Activated T-cell treated with anti-CD3 and anti-CD28 coated beads for 4 hours (primary cell): Measurements from ENCODE around the gene ARMH3.
"Not testable (repeated sequence)": the region's sequence is repeated elsewhere in the genome, so short reads cannot be mapped to it uniquely, and the experiment has no call there.

ENCODE experiments used
- DNase-seq: peaks from one replicate; pipeline ENCODE4 v3.0.0-alpha.2; 2020

ARMH3 gene

DNA sequence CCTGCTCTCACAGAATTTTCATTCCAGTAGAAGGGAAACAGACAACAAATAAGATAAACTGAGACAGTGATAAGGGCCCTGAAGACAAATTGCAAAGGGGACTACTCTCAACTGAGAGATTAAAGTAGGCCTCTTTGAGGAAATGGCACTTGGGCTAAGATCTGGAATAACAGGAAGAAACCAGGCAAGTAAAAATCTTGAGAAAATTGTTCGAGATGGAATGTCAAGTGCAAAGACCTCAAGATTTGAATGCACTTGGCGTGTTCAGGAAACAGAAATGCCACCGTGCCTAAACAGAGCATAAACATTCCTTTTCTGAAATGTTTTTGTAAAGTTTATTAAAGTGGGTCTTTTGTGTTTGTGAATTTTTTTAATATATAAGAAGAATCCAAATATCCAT, 10.7 kb downstream of the ARMH3 start:
- no peak for DNase-seq

DNA sequence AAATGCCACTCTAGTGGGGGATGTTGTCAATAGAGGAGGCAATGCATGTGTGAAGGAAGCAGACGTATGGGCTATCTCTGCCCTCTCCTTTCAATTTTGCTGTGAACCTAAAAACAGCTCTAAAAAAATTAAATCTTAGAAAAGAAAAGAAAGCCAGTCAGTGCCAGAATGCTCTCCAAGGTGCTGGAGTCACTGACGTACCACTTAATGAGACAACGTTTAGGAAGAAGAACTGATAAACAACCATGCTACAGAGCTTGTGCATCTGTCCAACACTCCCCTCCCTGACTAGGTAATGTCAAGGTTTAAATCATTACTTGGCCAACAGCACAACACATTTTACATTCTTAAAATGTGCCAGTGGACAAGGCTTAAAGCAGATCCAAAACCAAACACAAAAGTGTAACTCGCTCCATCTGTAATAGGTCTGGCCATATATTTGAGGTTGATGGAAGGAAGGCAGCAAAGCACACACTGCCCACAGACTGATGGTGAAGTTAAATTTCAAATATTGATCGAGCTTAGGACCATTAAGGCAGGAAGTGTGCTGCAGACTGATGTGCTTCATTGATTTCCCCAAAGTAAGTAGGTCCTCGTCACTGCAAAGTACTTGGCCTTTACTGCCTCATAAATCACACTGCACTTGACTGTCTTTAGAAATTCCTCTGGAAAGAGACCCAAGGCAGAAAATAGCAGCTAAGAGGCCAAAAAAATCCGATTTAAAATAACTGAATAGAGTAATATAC, 15.5 kb downstream of the ARMH3 start:
- DNase-seq = no peak

GRCh38 chr10:102038410-102038809, 17.6 kb downstream of the ARMH3 start:
- DNase-seq = no peak

- DNase-seq = not testable (repeated sequence)
Observed at GRCh38 chr10:102035807-102036206, 20.2 kb downstream of the ARMH3 start.

DNA sequence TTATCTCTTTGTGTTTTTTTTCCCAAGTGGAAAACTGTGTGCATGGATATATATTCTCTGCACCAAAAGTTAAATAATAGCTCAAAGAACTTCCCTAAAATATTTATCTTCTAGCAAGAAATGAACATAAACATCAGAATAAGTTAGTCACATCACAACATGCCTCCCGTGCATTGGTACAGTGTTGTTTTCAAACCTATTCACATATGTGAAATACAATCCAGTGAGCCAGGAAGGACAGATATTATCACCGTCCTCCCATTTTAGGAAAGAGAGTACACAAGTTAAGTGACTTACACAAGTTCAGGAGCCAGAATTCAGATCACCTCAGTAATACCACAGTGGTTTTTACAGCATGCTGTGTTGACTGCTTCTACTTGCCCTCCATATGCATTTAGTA, 22.2 kb downstream of the ARMH3 start:
- no peak for DNase-seq

- DNase-seq = no peak
Observed at GRCh38 chr10:102027261-102027660, 28.7 kb downstream of the ARMH3 start.

- no peak for DNase-seq
Observed at GRCh38 chr10:102024799-102025198, 31.2 kb downstream of the ARMH3 start.

- no peak for DNase-seq
Observed at GRCh38 chr10:102020938-102021337, 35.0 kb downstream of the ARMH3 start.

GRCh38 chr10:102017295-102017694, 38.7 kb downstream of the ARMH3 start:
- no peak for DNase-seq

GRCh38 chr10:102016416-102016815, 39.6 kb downstream of the ARMH3 start:
- no peak for DNase-seq

DNA sequence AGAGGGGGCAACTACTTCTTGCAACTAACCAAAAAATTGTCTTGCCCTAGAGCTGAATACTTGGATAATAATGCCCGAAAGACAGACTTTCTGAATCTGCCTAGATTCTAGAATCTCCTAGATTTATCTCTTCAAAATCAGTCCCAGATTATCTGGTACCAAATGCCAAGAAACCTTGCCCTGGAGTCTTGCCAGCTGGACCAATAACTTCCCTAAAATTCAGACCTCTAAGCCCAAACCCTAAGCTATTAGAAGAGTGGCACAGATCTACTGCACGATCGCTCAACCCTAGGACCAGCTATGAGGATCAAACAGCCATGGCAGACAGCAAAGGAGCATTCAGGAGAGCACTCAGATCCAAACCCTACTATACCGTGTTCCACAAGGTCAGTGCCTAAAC, 45.0 kb downstream of the ARMH3 start:
- no peak for DNase-seq

DNA sequence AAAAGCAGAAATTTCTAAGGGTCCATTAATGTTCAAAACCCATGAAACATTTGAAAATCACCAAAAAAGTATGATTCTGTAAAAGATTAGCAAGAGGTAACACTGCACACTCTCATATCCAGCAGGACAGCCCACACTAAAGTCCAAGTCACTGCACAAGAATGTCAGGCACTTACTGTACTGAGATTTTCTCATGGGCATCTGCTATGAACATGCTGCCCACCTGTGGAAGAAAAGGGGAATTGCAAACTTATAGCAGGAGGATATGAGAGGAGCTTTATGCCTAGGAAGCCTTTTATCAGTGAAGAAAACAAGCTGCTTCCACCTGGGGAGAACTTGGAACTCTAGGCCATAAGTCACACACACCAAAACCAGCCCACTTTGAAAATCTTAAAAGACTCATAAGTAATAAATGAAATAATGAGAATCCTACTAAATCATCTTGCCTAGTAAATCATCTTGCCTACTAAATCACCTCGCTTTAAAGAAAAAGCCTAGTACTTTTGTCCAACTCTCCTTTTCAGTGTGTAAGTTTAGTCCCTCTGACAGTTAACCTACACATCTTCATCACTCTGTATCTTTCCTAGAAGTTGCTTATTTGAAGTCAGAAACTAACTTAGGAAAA, 46.1 kb downstream of the ARMH3 start:
- peak; percentile 14 for DNase-seq

DNA sequence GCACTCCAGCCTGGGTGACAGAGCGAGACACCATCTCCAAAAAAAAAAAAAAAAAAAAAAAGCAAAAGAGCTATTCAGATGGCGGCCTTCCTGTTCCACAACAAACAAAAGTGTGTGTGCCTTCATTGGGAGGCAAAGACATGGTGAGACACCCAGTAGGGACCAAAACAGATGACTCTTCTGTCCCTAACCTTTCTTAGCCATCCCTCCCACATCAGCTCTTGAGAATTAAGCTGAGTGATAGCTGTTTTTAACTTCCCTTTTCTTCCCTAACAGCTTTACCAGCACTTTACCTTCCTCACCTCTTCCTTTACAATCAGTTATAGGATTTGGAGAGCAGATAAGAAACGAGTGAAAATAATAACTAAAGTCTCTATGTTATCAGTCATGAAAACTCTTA, 48.2 kb downstream of the ARMH3 start:
- no peak for DNase-seq

DNA sequence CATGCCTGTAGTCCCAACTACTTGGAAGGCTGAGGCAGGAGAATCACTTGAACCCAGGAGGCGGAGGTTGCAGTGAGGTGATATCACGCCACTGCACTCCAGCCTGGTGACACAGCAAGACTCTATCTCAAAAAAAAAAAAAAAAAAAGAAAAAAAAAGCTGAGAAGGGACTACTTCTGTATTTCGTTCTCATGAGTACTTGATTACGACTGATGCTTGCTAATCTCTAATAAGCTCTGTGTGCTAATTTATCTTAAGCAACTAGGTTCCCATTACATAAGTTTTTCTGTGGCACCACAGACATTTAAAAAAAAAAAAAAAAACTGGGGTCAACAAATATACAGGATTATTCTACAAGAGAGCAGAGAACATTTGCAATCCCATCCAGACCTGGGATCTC, 48.9 kb downstream of the ARMH3 start:
- DNase-seq = not testable (repeated sequence)

- no peak for DNase-seq
Observed at GRCh38 chr10:102004376-102004775, 51.6 kb downstream of the ARMH3 start.

DNA sequence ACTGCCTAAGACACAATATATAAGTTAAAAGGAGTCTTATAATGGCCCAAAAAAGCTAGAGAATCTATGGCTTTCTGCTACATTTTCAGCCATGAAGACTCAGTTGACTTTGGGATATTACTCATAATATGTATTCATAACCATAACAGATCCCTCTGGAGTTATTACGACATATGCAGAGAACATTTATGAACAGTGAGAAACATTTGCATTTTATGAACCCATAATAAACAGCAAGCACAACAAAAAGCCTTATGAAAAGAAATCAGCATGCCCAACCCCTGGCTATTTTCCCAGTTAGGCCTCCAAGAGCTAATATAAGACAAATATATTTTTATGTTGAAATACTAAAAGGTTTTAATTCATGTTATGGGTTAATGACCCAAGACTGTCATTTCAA, 52.4 kb downstream of the ARMH3 start:
- no peak for DNase-seq

DNA sequence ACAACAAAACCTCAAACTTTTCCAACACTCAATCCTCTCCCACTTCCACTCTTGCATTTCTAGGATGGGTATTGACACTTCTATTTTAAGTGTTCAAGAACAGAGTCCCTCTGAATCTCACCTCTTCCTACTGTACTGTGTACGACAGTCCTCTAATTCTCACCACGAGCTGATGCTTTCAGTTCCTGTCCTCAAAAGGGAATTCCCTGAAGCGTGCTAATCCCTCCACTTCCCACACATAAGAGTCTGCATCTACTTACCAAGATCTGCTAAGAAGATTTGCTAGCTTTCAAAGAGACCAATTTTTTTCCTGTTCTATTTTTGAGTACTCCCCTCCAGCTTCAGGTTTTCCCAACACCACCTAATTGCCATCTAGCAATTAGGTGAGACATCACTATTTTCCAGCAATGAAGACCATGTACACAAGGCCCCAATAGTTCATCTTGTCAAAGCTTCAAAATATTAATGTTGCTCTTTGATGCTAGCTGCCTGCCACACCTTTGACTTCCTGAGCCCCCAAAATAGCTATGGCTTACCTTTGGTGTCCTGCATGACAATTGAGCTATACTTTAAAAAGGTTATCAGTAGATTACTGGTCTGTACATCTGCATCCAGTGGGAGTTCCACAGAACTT, 54.4 kb downstream of the ARMH3 start:
- DNase-seq = no peak

GRCh38 chr10:101997803-101998202, 58.2 kb downstream of the ARMH3 start:
- DNase-seq = no peak

GRCh38 chr10:101995451-101996063, 60.4 kb downstream of the ARMH3 start:
- no peak for DNase-seq

DNA sequence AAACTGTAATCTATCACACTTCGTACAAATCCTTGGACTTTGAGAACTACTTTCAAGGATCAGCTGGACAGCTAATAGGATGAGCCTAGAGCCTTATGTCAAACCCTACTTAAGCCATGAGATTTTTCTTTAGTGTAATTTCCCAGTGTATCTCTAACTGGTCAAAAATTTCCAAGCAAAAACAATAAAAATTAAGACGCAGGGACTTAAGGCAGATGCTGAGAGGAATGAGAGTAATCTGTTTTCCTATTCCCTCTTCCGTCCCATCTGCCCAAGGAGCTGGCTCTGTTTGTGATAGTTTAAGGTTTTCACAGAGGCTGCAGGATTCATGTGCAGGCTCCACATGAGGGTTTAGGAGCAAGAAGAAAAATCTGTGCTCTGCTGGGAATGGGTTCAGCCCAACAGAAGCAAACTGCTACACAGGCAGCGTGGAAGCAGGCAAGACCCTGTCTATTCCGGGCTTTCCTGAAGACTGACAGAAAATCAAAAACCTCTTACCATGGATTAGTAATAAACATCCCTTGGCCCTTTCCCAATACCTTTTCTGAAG, 62.2 kb downstream of the ARMH3 start:
- no peak for DNase-seq

GRCh38 chr10:101993221-101993620, 62.8 kb downstream of the ARMH3 start:
- no peak for DNase-seq

GRCh38 chr10:101987136-101987535, 68.8 kb downstream of the ARMH3 start:
- DNase-seq = no peak

DNA sequence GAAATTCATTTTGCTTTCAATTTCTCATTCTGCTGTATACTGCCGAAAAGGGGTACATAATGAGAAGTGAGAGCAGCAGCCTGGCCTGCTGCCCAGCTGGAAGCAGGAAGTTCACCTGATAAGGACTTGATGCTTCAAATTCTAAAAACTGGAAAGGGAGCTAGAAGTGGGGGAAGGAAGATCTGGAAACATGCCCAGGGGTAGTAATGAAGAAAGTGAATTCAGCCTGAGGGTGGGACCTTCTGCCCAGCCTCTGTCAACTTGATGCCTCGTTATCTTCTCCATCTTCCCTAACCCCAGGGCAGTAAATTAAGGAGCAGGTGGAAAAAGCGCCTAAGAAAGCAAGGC, 69.4 kb downstream of the ARMH3 start:
- no peak for DNase-seq

DNA sequence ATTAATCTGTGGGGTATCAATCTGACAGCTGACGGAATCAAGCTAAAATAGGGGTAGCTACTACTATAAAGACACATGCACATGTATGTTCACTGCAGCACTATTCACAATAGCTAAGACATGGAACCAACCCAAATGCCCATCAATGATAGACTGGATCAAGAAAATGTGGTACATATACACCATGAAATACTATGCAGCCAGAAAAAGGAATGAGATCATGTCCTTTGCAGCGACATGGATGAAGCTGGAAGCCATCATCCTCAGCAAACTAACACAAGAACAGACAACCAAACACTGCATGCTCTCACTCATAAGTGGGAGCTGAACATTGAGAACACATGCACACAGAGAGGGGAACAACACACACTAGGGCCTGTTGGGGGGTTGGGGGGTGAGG, 75.3 kb downstream of the ARMH3 start:
- DNase-seq = not testable (repeated sequence)
